Measurements from ENCODE around the gene CCL20.

DNA sequence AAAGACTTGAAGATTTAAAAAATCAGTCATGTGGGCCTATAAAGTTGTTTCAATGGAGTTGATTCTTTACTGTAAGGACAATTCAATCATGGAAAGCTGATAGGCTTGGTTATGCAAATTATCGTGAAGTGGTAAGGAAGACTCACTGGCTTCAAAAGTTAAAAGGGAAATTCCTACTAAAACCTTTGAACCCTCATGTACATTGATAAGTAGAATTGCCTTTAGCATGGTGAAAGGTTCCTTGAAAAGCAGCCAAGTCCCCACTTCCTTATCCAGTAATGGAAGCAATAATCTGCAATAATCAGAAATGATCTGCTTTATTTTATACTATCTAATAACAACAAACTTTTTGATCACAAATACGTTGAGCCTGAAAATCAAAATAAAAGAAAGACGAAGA lies 14.4 kb upstream of the CCL20 start:
- TF ChIP-seq POLR2AphosphoS5 (IDR thresholded peaks at IDR 0.05; ENCODE audit: low read depth, low read length), result no peak
- TF ChIP-seq POLR2A (IDR thresholded peaks at IDR 0.05; ENCODE audit: low read depth, low read length), result no peak
- no peak for TF ChIP-seq TAF1 (IDR thresholded peaks at IDR 0.05; ENCODE audit: borderline replicate concordance, low read depth, low read length)

Measured in GM12892 (cell line).